H9 (cell line): ENCODE measurements around the gene DCHS2. TPM values are rescaled to one million over a fixed set of nuclear protein-coding genes. Genes with fewer than 3 reads are reported as not detected.

ENCODE experiments used
- DNase-seq: peaks from one replicate; pipeline ENCODE4 v3.0.0-alpha.2; 2017
- H2AFZ ChIP-seq: one replicate; pipeline ENCODE4 v1.6.1; 2013; ENCODE audit warnings: mild to moderate bottlenecking, low read length, control low read depth, moderate library complexity
- H2AK5ac ChIP-seq: 2 replicates; pipeline ENCODE4 v1.6.1; 2013; ENCODE audit warnings: low read length, control low read depth, mixed read lengths; ENCODE audit not compliant: insufficient read length
- H2BK120ac ChIP-seq: one replicate; pipeline ENCODE4 v1.6.1; 2013; ENCODE audit warnings: low read depth, mild to moderate bottlenecking, low read length, control low read depth, inconsistent platforms; ENCODE audit not compliant: poor library complexity, severe bottlenecking
- H2BK12ac ChIP-seq: 2 replicates; pipeline ENCODE4 v1.6.1; 2013; ENCODE audit warnings: low read length, control low read depth, mixed read lengths, low read depth; ENCODE audit not compliant: insufficient read length
- H2BK15ac ChIP-seq: 2 replicates; pipeline ENCODE4 v1.6.1; 2013; ENCODE audit warnings: low read depth, low read length, control low read depth
- H2BK20ac ChIP-seq: one replicate; pipeline ENCODE4 v1.6.1; 2013; ENCODE audit warnings: low read depth, mild to moderate bottlenecking, low read length, control low read depth, inconsistent platforms; ENCODE audit not compliant: poor library complexity, severe bottlenecking
- H2BK5ac ChIP-seq: 2 replicates; pipeline ENCODE4 v1.6.1; 2013; ENCODE audit warnings: low read length, control low read depth, mixed read lengths; ENCODE audit not compliant: insufficient read length
- H3K14ac ChIP-seq: 2 replicates; pipeline ENCODE4 v1.6.1; 2013; ENCODE audit warnings: low read length, control low read depth; ENCODE audit not compliant: insufficient read depth
- H3K18ac ChIP-seq: 2 replicates; pipeline ENCODE4 v1.6.1; 2013; ENCODE audit warnings: low read depth, mild to moderate bottlenecking, mixed read lengths, low read length, control low read depth; ENCODE audit not compliant: insufficient read length
- H3K23ac ChIP-seq: 2 replicates; pipeline ENCODE4 v1.6.1; 2013; ENCODE audit warnings: low read length, control low read depth, mixed read lengths, low read depth; ENCODE audit not compliant: insufficient read length
- H3K23me2 ChIP-seq: 2 replicates; pipeline ENCODE4 v1.6.1; 2013; ENCODE audit warnings: low read depth, mild to moderate bottlenecking, mixed read lengths, low read length, control low read depth; ENCODE audit not compliant: insufficient read length, poor library complexity, severe bottlenecking
- H3K27ac ChIP-seq: 2 replicates; pipeline ENCODE4 v1.5.1; 2013; ENCODE audit warnings: low read length, control low read depth, mixed read lengths, low read depth; ENCODE audit not compliant: insufficient read length
- H3K27me3 ChIP-seq: 2 replicates; pipeline ENCODE4 v1.6.1; 2013; ENCODE audit warnings: low read length, control low read depth, inconsistent platforms; ENCODE audit not compliant: insufficient read depth
- H3K4ac ChIP-seq: 2 replicates; pipeline ENCODE4 v1.6.1; 2013; ENCODE audit warnings: low read depth, mild to moderate bottlenecking, control low read depth, inconsistent platforms, low read length, moderate library complexity
- H3K4me1 ChIP-seq: 2 replicates; pipeline ENCODE4 v1.6.1; 2013; ENCODE audit warnings: low read length, control low read depth, inconsistent platforms; ENCODE audit not compliant: insufficient read depth
- H3K4me2 ChIP-seq: 2 replicates; pipeline ENCODE4 v1.6.1; 2013; ENCODE audit warnings: low read length, control low read depth, mixed read lengths; ENCODE audit not compliant: insufficient read length, insufficient read depth
- H3K56ac ChIP-seq: 2 replicates; pipeline ENCODE4 v1.6.1; 2013; ENCODE audit warnings: low read depth, mild to moderate bottlenecking, mixed read lengths, low read length, control low read depth; ENCODE audit not compliant: insufficient read length
- H3K79me1 ChIP-seq: 2 replicates; pipeline ENCODE4 v1.6.1; 2013; ENCODE audit warnings: low read depth, mild to moderate bottlenecking, moderate library complexity, low read length, control low read depth, inconsistent platforms; ENCODE audit not compliant: insufficient read depth, poor library complexity, severe bottlenecking
- H3K79me2 ChIP-seq: 2 replicates; pipeline ENCODE4 v1.6.1; 2013; ENCODE audit warnings: low read length, control low read depth, inconsistent platforms; ENCODE audit not compliant: insufficient read depth
- H3K9ac ChIP-seq: 2 replicates; pipeline ENCODE4 v1.6.1; 2013; ENCODE audit warnings: low read length, control low read depth, mixed read lengths; ENCODE audit not compliant: insufficient read length; ENCODE audit errors: extremely low read depth
- H3K9me3 ChIP-seq: one replicate; pipeline ENCODE4 v1.6.1; 2013; ENCODE audit warnings: low read depth, low read length, inconsistent platforms; ENCODE audit not compliant: control insufficient read depth
- H3T11ph ChIP-seq: one replicate; pipeline ENCODE4 v1.6.1; 2013; ENCODE audit warnings: mild to moderate bottlenecking, low read length, control low read depth, inconsistent platforms
- H4K20me1 ChIP-seq: one replicate; pipeline ENCODE4 v1.6.1; 2013; ENCODE audit not compliant: control insufficient read depth, insufficient read length, insufficient read depth
- H4K5ac ChIP-seq: 2 replicates; pipeline ENCODE4 v1.6.1; 2013; ENCODE audit warnings: low read depth, mild to moderate bottlenecking, mixed read lengths, low read length, control low read depth; ENCODE audit not compliant: insufficient read length
- H4K8ac ChIP-seq: replicated peaks from 2 replicates; pipeline ENCODE4 v1.6.1; 2013; ENCODE audit warnings: low read length, control low read depth, mixed read lengths, low read depth; ENCODE audit not compliant: insufficient read length
- H4K91ac ChIP-seq: 2 replicates; pipeline ENCODE4 v1.6.1; 2013; ENCODE audit warnings: low read depth, mild to moderate bottlenecking, moderate library complexity, mixed read lengths, low read length, control low read depth; ENCODE audit not compliant: insufficient read length
- H3K27ac Mint-ChIP-seq, 3 experiments: 2 replicates in 2 of 3; 3 replicates in 1 of 3; pipeline ENCODE4 v1.8.0; 2020 to 2021; ENCODE audit warnings: mixed read lengths in 3 of 3, mild to moderate bottlenecking in 1 of 3, moderate library complexity in 1 of 3
- H3K27me3 Mint-ChIP-seq: 2 replicates; pipeline ENCODE4 v1.8.0; 2021; ENCODE audit warnings: low read depth, mild to moderate bottlenecking, moderate library complexity, mixed read lengths
- H3K36me3 Mint-ChIP-seq, 3 experiments: 2 replicates in 2 of 3; 3 replicates in 1 of 3; pipeline ENCODE4 v1.8.0; 2020 to 2021; ENCODE audit warnings: low read depth in 3 of 3, mixed read lengths in 3 of 3; ENCODE audit not compliant: insufficient read depth in 1 of 3
- H3K4me1 Mint-ChIP-seq, 2 experiments: 2 replicates each; pipeline ENCODE4 v1.8.0; 2020; ENCODE audit warnings: mixed read lengths in 2 of 2
- H3K4me3 Mint-ChIP-seq, 2 experiments: 2 replicates in 1 of 2; 3 replicates in 1 of 2; pipeline ENCODE4 v1.8.0; 2020 to 2021; ENCODE audit warnings: mild to moderate bottlenecking in 2 of 2, mixed read lengths in 2 of 2, moderate library complexity in 1 of 2
- H3K9me3 Mint-ChIP-seq, 2 experiments: 2 replicates in 1 of 2; 3 replicates in 1 of 2; pipeline ENCODE4 v1.8.0; 2020; ENCODE audit warnings: mild to moderate bottlenecking in 2 of 2, mixed read lengths in 2 of 2, moderate library complexity in 1 of 2
- CTCF ChIP-seq: fragments of 200-600 bp; sonication (generic); conservative IDR thresholded peaks from 3 replicates; pipeline ENCODE4 v1.8.0; 2021; ENCODE audit warnings: antibody characterized with exemption, mild to moderate bottlenecking
- WGBS: extraction: QIAGEN DNeasy Blood & Tissue Kit; methylation state at CpG from one replicate; pipeline ENCODE4 v1.1.7; 2013; ENCODE audit warnings: missing lambda C conversion rate, low lambda C conversion rate, mixed read lengths; ENCODE audit not compliant: insufficient read length; ENCODE audit errors: extremely low coverage; 5-methylcytosine and 5-hydroxymethylcytosine counted together
- long read RNA-seq: library from polyadenylated mRNA; unstranded; transcript quantifications from one replicate; pipeline ENCODE4 v2.0.0, GENCODE V29; 2020
- total RNA-seq: library from RNA; stranded (reverse); gene quantifications from 2 replicates; pipeline ENCODE4 v1.2.1, GENCODE V29; 2021

DCHS2 gene
- total RNA-seq: 0.57 and 0.70 TPM in 2 replicates
- long read RNA-seq, partial matches to known transcripts: 0 of 1 reads
- long read RNA-seq, other reads (novel, unspliced or antisense): 1 of 1 reads

- H3K27me3 ChIP-seq: peaks cover 27% of the 10 kb centered on the region; the same call in 1 of the 2 replicates
Measured at GRCh38 chr4:154491341-154492271, at the start of gene DCHS2. DCHS2 (minus strand) TSS chr4:154491799; CDS start chr4:154491355, 444 bp downstream.

More at GRCh38 chr4:154491341-154492271, at the start of gene DCHS2:
- Histone ChIP-seq H3K9ac (no peak within 1 kb of the TSS), H3K23me2 (peaks cover 20% of the 10 kb centered on the region), H4K5ac (no peak within 1 kb of the TSS), H3T11ph (no peak within 1 kb of the TSS), H4K91ac (no peak within 1 kb of the TSS), H2BK5ac (no peak within 1 kb of the TSS), H2AFZ (no peak within 1 kb of the TSS), H2BK120ac (no peak within 1 kb of the TSS), H3K79me1 (no peaks in the 10 kb centered on the region), H2AK5ac (no peak within 1 kb of the TSS), H3K56ac (no peak within 1 kb of the TSS), H2BK20ac (no peak within 1 kb of the TSS), H2BK12ac (no peak within 1 kb of the TSS), H4K8ac (no peak within 1 kb of the TSS), H2BK15ac (no peak within 1 kb of the TSS), H3K27ac (no peak within 1 kb of the TSS), H3K4me1 (no peaks in the 10 kb centered on the region), H3K14ac (peak within 1 kb of the TSS; percentile 30; the same call in 1 of the 2 replicates), H3K79me2 (no peaks in the 10 kb centered on the region), H3K4ac (no peak within 1 kb of the TSS), H3K9me3 (no peaks in the 10 kb centered on the region), H3K18ac (peak within 1 kb of the TSS; percentile 15), H4K20me1 (no peaks in the 10 kb centered on the region), H3K23ac (no peak within 1 kb of the TSS), H3K4me2 (peak within 1 kb of the TSS; percentile 48)
- Mint-ChIP-seq H3K27me3 (peaks cover 90% of the 10 kb centered on the region), H3K27ac (peak within 1 kb of the TSS in 1 of 3 experiments; percentile 91; a peak in 1 of 7 replicates), H3K9me3 (peaks cover 3% of the 10 kb centered on the region in 2 experiments; a peak in 3 of 5 replicates), H3K4me3 (peak within 1 kb of the TSS; percentile 72 to 80), H3K4me1 (peaks cover 9 to 15% of the 10 kb centered on the region in 2 experiments), H3K36me3 (peaks cover 0 to 2% (median 0%) of the 10 kb centered on the region in 3 experiments; a peak in 2 of 7 replicates)
- TF ChIP-seq CTCF: no peak
- peak; percentile 83 for DNase-seq
- WGBS: no CpG with 5 or more reads among the region's 53 CpGs
